Transverse colon (tissue), 4 donors: Measurements from ENCODE around the gene ORC2. TPM values are rescaled to one million over a fixed set of nuclear protein-coding genes. Genes with fewer than 3 reads are reported as not detected.

Experiments used
- DNase-seq: peaks from one replicate; pipeline ENCODE4 v3.0.0-alpha.2; 2019
- H3K27ac ChIP-seq, 4 donors: fragments of 200-600 bp; sonication (generic); 2 replicates each; pipeline ENCODE4 v1.5.1; 2016 to 2018; ENCODE audit warnings: inconsistent platforms in 4 of 4
- H3K27me3 ChIP-seq: fragments of 200-600 bp; sonication (generic); 2 replicates; pipeline ENCODE4 v1.5.1; 2017; ENCODE audit warnings: inconsistent platforms
- H3K36me3 ChIP-seq, 4 donors: fragments of 200-600 bp; sonication (generic); 2 replicates each; pipeline ENCODE4 v1.5.1; 2017 to 2019; ENCODE audit warnings: inconsistent platforms in 4 of 4
- H3K4me1 ChIP-seq, 4 donors: fragments of 200-600 bp; sonication (generic); 2 replicates each; pipeline ENCODE4 v1.5.1; 2017 to 2020; ENCODE audit warnings: inconsistent platforms in 4 of 4
- H3K4me3 ChIP-seq, 4 donors: fragments of 200-600 bp; sonication (generic); 1 replicate in 1 of 4; 2 replicates in 3 of 4; pipeline versions ENCODE4 v1.5.1 to v1.6.1; 2017 to 2019; ENCODE audit warnings: inconsistent platforms in 4 of 4
- H3K9me3 ChIP-seq, 2 donors: fragments of 200-600 bp; sonication (generic); 2 replicates each; pipeline ENCODE4 v1.5.1; 2017 to 2019; ENCODE audit warnings: inconsistent platforms in 2 of 2
- CTCF ChIP-seq, 5 experiments: fragments of 200-600 bp in 3 of 5; fragments of 450-650 bp in 2 of 5; sonication (generic) in 3 of 5; IDR thresholded peaks; 1 replicate in 2 of 5; 2 replicates in 3 of 5; pipeline ENCODE4 v1.5.1; 2016 to 2017; ENCODE audit warnings: antibody characterized with exemption in 5 of 5, inconsistent platforms in 3 of 5, mild to moderate bottlenecking in 2 of 5, moderate library complexity in 1 of 5
- EP300 ChIP-seq: sonication (generic); formaldehyde crosslinking; IDR thresholded peaks from one replicate; pipeline ENCODE4 v1.6.1; 2017; ENCODE audit warnings: antibody characterized with exemption, low read depth
- POLR2A ChIP-seq: fragments of 450-650 bp; IDR thresholded peaks from one replicate; pipeline ENCODE4 v1.6.1; 2016; ENCODE audit warnings: antibody characterized with exemption, mild to moderate bottlenecking, moderate library complexity
- POLR2AphosphoS5 ChIP-seq, 3 donors: sonication (generic); formaldehyde crosslinking; IDR thresholded peaks; one replicate each; pipeline ENCODE4 v1.6.1; 2016; ENCODE audit warnings: antibody characterized with exemption in 3 of 3
- WGBS, 2 donors: methylation state at CpG; one replicate each; pipeline ENCODE4 v1.1.5; 2018; ENCODE audit warnings: low coverage in 1 of 2; 5-methylcytosine and 5-hydroxymethylcytosine counted together
- in situ Hi-C, 4 donors: fragments of 200-750 bp; cut with MboI; loops; one replicate each; pipeline versions ENCODE4 v1.15.0 to v1.15.1; 2017; ENCODE audit warnings: low sequenced_read_pairs in 3 of 4, low pct_ligation_motif_present in 1 of 4, low pct_unique_long_range_greater_than_20kb in 1 of 4
- intact Hi-C: fragments of 100-400 bp; cut with DNase I; formaldehyde crosslinking; loops from one replicate; pipeline ENCODE4 v1.15.1; 2023; ENCODE audit warnings: low total_unique reads
- total RNA-seq, 4 donors: library from RNA; depleted of rRNA; stranded (reverse); fragments of >200 nt; gene quantifications; one replicate each; pipeline ENCODE4 v1.1.0, GENCODE V29; 2016

ORC2 gene
- total RNA-seq, result 10 to 100 TPM; 15.1 to 30.5 (median 20.8) TPM

- WGBS, 2 donors, result 1% methylated on average over 60 of the region's 61 CpGs; no CpG with 5 or more reads in 1 of the 2 donors
- H3K4me1 ChIP-seq, result peaks cover 14 to 62% (median 32%) of the 10 kb centered on the region in 4 donors
- no peaks in the 10 kb centered on the region for H3K27me3 ChIP-seq
- H3K36me3 ChIP-seq, result no peaks in the 10 kb centered on the region
- peak within 1 kb of the TSS; percentile 53 to 92 (median 78) for H3K4me3 ChIP-seq
- H3K9me3 ChIP-seq, result no peaks in the 10 kb centered on the region
- peak within 1 kb of the TSS; percentile 87 to 93 (median 91) for H3K27ac ChIP-seq
- DNase-seq, result peak; percentile 96
- intact Hi-C loops, result no loop called here
- in situ Hi-C loops, result loop anchor here in 2 of 4 donors (25.0 kb wide), 1 partner anchor 99 kb away; the partner anchor contains the start of genes HYCC2 (in 2 of the 2) and NDUFB3 (in 2 of the 2)
- TF ChIP-seq CTCF (IDR thresholded peaks at IDR 0.05) (peak; percentile 64 to 98 (median 69)), POLR2A (peak; percentile 50), POLR2AphosphoS5 (IDR thresholded peaks at IDR 0.05) (peak; percentile 40 to 73 (median 54)), EP300 (no peak)
Measured at GRCh38 chr2:200963124-200963917, at the start of gene ORC2. ORC2 (minus strand) TSS chr2:200963660; CDS start chr2:200958123, 5,537 bp downstream.

GRCh38 chr2:201008296-201008829, 44.9 kb upstream of the ORC2 start:
- H3K4me3 ChIP-seq, result no peak overlapping the region
- peak overlapping the region; percentile 39 to 69 (median 62) for H3K27ac ChIP-seq
- peaks cover 3 to 21% (median 10%) of the 10 kb centered on the region in 4 donors for H3K4me1 ChIP-seq
- no peaks in the 10 kb centered on the region for H3K27me3 ChIP-seq
- WGBS, 2 donors, result 55 to 65% methylated on average over 2 of the region's 2 CpGs
- in situ Hi-C loops (no loop called here), intact Hi-C loops (no loop called here)
- no peak for TF ChIP-seq POLR2AphosphoS5 (IDR thresholded peaks at IDR 0.05)
- no peak for TF ChIP-seq CTCF (IDR thresholded peaks at IDR 0.05)
- no peak for TF ChIP-seq POLR2A
- TF ChIP-seq EP300, result no peak
- H3K36me3 ChIP-seq, result peaks cover 0 to 8% (median 0%) of the 10 kb centered on the region in 4 donors
- H3K9me3 ChIP-seq, result no peaks in the 10 kb centered on the region
- peak; percentile 14 for DNase-seq

- no peaks in the 10 kb centered on the region for H3K9me3 ChIP-seq
Measured at GRCh38 chr2:201007584-201007998, 44.1 kb upstream of the ORC2 start.

More at GRCh38 chr2:201007584-201007998, 44.1 kb upstream of the ORC2 start:
- H3K4me3 ChIP-seq, result no peak overlapping the region
- H3K4me1 ChIP-seq, result peaks cover 3 to 21% (median 10%) of the 10 kb centered on the region in 4 donors
- H3K27ac ChIP-seq, result peak overlapping the region; percentile 39 to 69 (median 62)
- in situ Hi-C loops, result no loop called here
- peak; percentile 44 for DNase-seq
- peaks cover 0 to 8% (median 0%) of the 10 kb centered on the region in 4 donors for H3K36me3 ChIP-seq
- H3K27me3 ChIP-seq, result no peaks in the 10 kb centered on the region
- TF ChIP-seq CTCF (IDR thresholded peaks at IDR 0.05) (no peak), EP300 (no peak), POLR2AphosphoS5 (IDR thresholded peaks at IDR 0.05) (peak in 1 of 3 donors; percentile 13)
- WGBS, 2 donors, result 48% methylated on average over 3 of the region's 3 CpGs; no CpG with 5 or more reads in 1 of the 2 donors
- intact Hi-C loops, result no loop called here
